K562 (cell line): ENCODE data around the gene CAST. TPM values are rescaled to one million over a fixed set of nuclear protein-coding genes. Genes with fewer than 3 reads are reported as not detected.

Source experiments
- ARID2 ChIP-seq: fragments of 450-650 bp; IDR thresholded peaks from 2 replicates; pipeline ENCODE4 v1.6.1; 2017; ENCODE audit warnings: antibody characterized with exemption, mild to moderate bottlenecking
- ARID3B ChIP-seq: fragments of 250-450 bp; sonication (Bioruptor Pico); IDR thresholded peaks from 2 replicates; pipeline ENCODE4 v1.4.0; 2020; ENCODE audit warnings: borderline replicate concordance
- CAMTA2 ChIP-seq: fragments of 250-450 bp; sonication (Bioruptor Pico); conservative IDR thresholded peaks from 2 replicates; pipeline ENCODE4 v1.5.1; 2022
- CHD4 ChIP-seq: fragments of 200-600 bp; sonication (generic); IDR thresholded peaks from 3 replicates; pipeline ENCODE4 v1.6.1; 2012; ENCODE audit warnings: low read depth, mild to moderate bottlenecking, mixed read lengths, low read length, inconsistent platforms; ENCODE audit not compliant: insufficient read depth, insufficient replicate concordance, poor library complexity, severe bottlenecking
- CSDE1 ChIP-seq, 2 experiments: fragments of 450-650 bp; IDR thresholded peaks; 2 replicates each; pipeline ENCODE4 v1.6.1; 2016; ENCODE audit warnings: mild to moderate bottlenecking in 1 of 2
- E4F1 ChIP-seq: fragments of 250-450 bp; sonication (Bioruptor Pico); IDR thresholded peaks from 2 replicates; pipeline ENCODE4 v1.5.0; 2021; ENCODE audit warnings: mild to moderate bottlenecking, borderline replicate concordance
- GTF2A2 ChIP-seq: IDR thresholded peaks from 2 replicates; pipeline ENCODE4 v1.6.1; 2016; ENCODE audit warnings: mild to moderate bottlenecking, missing genetic modification characterization, missing compliant biosample characterization
- MAZ ChIP-seq, 2 experiments: fragments of 450-650 bp in 1 of 2; sonication (generic) in 1 of 2; formaldehyde crosslinking; IDR thresholded peaks in 1 of 2; conservative IDR thresholded peaks in 1 of 2; 2 replicates each; pipeline versions ENCODE4 v1.4.0 to v1.5.0; 2020; ENCODE audit warnings: mild to moderate bottlenecking in 1 of 2, missing genetic modification reagents in 1 of 2
- NCOA1 ChIP-seq: fragments of 450-650 bp; IDR thresholded peaks from 2 replicates; pipeline ENCODE4 v1.6.1; 2016; ENCODE audit warnings: low read depth
- NFIX ChIP-seq: fragments of 250-450 bp; sonication (Bioruptor Pico); IDR thresholded peaks from 2 replicates; pipeline ENCODE4 v1.4.0; 2020; ENCODE audit warnings: low read depth, mild to moderate bottlenecking, moderate library complexity
- PHTF2 ChIP-seq: fragments of 250-450 bp; sonication (Bioruptor Pico); IDR thresholded peaks from 2 replicates; pipeline ENCODE4 v1.5.0; 2021; ENCODE audit warnings: mild to moderate bottlenecking
- PTRF ChIP-seq: fragments of 450-650 bp; IDR thresholded peaks from 2 replicates; pipeline ENCODE4 v1.6.1; 2016; ENCODE audit warnings: mild to moderate bottlenecking, missing genetic modification characterization, missing compliant biosample characterization
- SPI1 ChIP-seq: IDR thresholded peaks from 2 replicates; pipeline ENCODE4 v1.6.1; 2011; ENCODE audit warnings: low read depth, low read length, control low read depth, borderline replicate concordance
- USF2 ChIP-seq: sonication (generic); formaldehyde crosslinking; IDR thresholded peaks from 2 replicates; pipeline ENCODE4 v1.5.0; 2020; ENCODE audit warnings: missing genetic modification reagents
- ZBTB5 ChIP-seq: fragments of 450-650 bp; IDR thresholded peaks from 2 replicates; pipeline ENCODE4 v1.6.1; 2017; ENCODE audit warnings: antibody characterized with exemption
- ZNF384 ChIP-seq: IDR thresholded peaks from 2 replicates; pipeline ENCODE4 v1.6.1; 2012; ENCODE audit warnings: low read depth, low read length, improper control_type of control experiment
- ZNF592 ChIP-seq: fragments of 450-650 bp; IDR thresholded peaks from 2 replicates; pipeline ENCODE4 v1.6.1; 2017; ENCODE audit warnings: antibody characterized with exemption, mild to moderate bottlenecking
- ZNF766 ChIP-seq: fragments of 200-800 bp; sonication (Bioruptor generic); conservative IDR thresholded peaks from 2 replicates; pipeline ENCODE4 v1.6.1; 2016; ENCODE audit warnings: missing genetic modification characterization, missing compliant biosample characterization
- polyA plus RNA-seq, 8 experiments: library from polyadenylated mRNA; depleted of rRNA in 4 of 8; stranded (reverse) in 5 of 8; unstranded in 3 of 8; fragments of >200 nt; fragmentation: Nextera tagmentation in 2 of 8; fragmentation: Illumina TruSeq in 1 of 8; extraction: Ambion mirVana in 2 of 8; extraction: Trizol in 1 of 8; gene quantifications; 2 replicates each; pipeline versions ENCODE4 v1.2.1 to v1.2.3, GENCODE V29; 2011 to 2014; ENCODE audit warnings: inconsistent platforms in 1 of 8, missing spikeins in 1 of 8
- total RNA-seq, 7 experiments: library from RNA; depleted of rRNA in 6 of 7; stranded (reverse); fragments of >200 nt in 6 of 7; fragmentation: Illumina TruSeq in 2 of 7; extraction: Trizol in 2 of 7; gene quantifications; 2 replicates each; pipeline versions ENCODE4 v1.2.1 to v1.2.3, GENCODE V29; 2011 to 2021; ENCODE audit warnings: low replicate concordance in 1 of 7

The CAST gene
- total and polyA plus RNA-seq, 9 of the 15 experiments (the other 6 are each of a cell fraction or from before 2014, with no cell fraction given) = 55.5 to 136 (median 86.1) TPM

- TF ChIP-seq MAZ (CRISPR knock-in tag; conservative IDR thresholded peaks at IDR 0.05 in 1 of 2, IDR thresholded peaks at IDR 0.05 in 1 of 2) (no peak), ARID3B (CRISPR knock-in tag) (no peak), ZBTB5 (no peak), GTF2A2 (tag) (no peak), ZNF384 (no peak), ZNF766 (peak; percentile 69; the same call in 1 of the 2 replicates), ZNF592 (no peak), CSDE1 (IDR thresholded peaks at IDR 0.05) (no peak), NCOA1 (no peak), ARID2 (no peak), PTRF (no peak), SPI1 (no peak), PHTF2 (no peak), USF2 (no peak), CAMTA2 (no peak), NFIX (CRISPR knock-in tag) (no peak), E4F1 (no peak), CHD4 (no peak)
These were observed 5.1 kb upstream of the CAST start (continued) for GRCh38 chr5:96657068-96657467.
